ENCODE data around the gene RNPEPL1.

The RNPEPL1 gene

DNA sequence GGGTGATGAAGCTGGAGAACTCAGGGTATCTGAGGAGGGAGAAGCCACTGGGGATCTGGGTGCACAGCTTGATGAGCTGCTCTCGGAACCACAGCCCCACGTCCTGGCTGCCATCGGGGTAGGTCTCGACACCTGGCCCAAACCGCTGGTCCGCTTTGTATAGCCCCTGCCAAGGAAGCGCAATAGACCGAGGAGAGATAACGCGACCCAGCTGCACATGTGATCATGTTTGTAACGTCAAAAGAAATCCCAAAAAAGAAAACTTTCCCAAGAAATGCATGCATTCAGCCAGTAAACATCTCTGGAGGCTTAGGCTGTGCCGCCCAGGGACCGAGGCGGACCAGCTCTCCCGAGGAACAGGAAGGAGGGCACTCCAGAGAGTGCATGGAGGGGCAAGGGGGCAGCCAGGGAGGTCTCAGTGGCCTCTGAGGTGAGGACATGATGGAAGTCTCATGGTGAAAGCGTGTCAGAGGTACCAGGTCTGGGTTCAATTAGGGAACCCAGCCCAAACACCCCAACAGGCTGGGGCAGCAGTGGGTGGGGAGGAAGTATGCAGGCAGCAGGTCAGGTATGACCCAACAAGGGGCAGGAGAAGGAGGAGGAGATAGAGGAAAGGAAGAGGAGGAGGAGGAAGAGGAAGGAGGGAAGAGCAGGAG is 38.8 kb upstream of the RNPEPL1 start:
- no peak for TF ChIP-seq GATA3 (IDR thresholded peaks at IDR 0.05; ENCODE audit: low read depth, low read length)
- no peak for TF ChIP-seq GATA2 (IDR thresholded peaks at IDR 0.05; ENCODE audit: low read depth, low read length)

DNA sequence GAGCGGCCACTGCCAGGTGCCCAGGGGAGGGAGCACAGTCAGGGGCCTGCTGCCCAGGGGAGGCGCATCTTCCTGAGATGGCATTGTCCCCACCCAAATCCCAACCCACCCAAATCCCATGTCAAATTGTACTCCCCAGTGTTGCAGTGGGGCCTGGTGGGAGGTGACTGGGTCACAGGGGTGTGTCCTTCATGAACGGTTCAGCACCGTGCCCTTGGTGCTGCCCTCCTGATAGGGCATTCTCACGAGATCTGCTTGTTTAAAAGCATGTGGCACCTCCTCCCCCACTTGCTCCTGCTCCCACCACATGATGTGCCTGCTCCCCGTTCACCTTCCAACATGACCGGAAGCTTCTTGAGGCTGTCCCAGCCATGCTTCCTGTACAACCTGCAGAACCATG is 38.1 kb upstream of the RNPEPL1 start:
- TF ChIP-seq GATA3 (IDR thresholded peaks at IDR 0.05; ENCODE audit: low read depth, low read length) (no peak), GATA2 (IDR thresholded peaks at IDR 0.05; ENCODE audit: low read depth, low read length) (no peak)

DNA sequence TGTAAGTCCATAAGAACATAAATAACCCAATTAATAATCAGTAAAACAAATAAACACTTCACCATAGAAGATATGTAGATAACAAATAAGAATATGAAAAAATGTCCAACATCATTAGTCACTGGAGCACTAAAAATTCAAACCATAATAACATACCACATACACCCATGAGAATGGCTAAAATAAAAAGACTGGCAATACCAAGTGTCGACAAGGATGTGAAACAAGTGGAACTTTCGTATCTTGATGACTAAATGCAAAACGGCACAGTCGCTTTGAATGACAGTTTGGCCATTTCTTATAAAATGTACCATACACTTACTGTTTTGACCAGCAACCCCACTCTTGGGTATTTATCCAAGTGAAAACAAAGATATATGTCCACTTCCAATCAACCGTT is 37.2 kb upstream of the RNPEPL1 start:
- TF ChIP-seq GATA3 (IDR thresholded peaks at IDR 0.05; ENCODE audit: low read depth, low read length) (no peak), GATA2 (IDR thresholded peaks at IDR 0.05; ENCODE audit: low read depth, low read length) (no peak)

DNA sequence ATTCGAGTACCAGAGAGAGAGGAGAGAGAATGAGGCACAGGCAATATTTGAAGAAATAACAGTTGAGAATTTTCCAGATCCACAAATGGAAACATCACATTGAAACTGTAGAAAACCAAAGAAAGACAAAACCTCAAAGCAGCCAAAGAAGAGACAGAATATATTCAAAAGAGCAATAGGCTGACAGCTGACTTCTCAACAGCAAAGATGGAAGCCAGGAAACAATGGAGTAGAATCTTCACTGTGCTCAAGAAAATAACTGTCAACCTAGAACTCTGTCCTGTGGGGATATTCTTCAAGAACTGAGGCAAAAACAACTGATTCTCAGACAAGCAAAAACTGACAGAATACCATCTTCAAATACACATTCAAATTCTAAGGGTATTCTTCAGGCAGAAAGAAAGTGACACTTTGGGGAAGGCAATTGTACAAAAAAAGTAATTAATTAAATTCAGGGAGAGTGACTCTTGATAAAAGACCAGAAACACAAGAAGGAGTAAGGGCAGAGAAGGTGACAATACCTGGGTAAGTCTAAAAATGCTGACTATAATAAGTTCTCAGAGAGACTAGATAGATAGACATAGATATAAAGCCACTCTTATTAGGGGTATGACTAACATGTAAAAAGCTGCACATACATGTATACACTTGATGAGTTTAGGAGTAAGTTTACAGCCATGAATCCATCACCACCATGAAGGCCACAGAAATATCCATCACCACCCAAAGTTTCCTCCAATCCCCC is 36.1 kb upstream of the RNPEPL1 start:
- no peak for TF ChIP-seq GATA2 (IDR thresholded peaks at IDR 0.05; ENCODE audit: low read depth, low read length)
- TF ChIP-seq GATA3 (IDR thresholded peaks at IDR 0.05; ENCODE audit: low read depth, low read length), result no peak

DNA sequence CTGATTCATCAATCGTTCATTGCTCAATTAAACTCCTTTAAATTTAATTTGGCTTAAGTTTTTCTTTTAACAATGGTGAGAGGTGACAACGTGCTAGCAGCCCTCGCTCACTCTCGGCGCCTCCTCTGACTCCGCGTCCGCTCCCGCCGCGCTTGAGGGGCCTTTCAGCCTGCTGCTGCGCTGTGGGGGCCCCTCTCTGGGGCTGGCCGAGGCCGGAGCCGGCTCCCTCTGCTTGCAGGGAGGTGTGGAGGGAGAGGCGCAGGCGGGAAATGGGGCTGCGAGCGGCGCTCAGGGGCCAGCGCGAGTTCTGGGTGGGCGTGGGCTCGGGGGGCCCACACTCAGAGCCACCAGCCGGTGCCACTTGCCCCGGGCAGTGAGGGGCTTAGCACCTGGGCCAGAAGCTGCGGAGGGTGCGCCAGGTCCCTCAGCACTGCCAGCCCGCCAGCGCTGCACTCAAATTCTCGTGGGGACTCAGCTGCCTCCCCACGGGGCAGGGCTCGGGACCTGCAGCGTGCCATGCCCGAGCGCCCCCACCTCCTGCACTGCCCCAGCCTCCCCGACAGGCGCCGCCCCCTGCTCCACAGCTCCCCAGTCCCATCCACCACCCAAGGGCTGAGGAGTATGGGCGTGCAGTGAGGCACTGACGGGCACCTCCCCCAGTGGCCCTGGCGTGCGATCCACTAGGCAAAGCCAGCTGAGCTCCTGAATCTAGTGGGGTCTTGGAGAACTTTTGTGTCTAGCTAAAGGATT is 30.1 kb upstream of the RNPEPL1 start:
- TF ChIP-seq GATA3 (IDR thresholded peaks at IDR 0.05; ENCODE audit: low read depth, low read length) (no peak), GATA2 (IDR thresholded peaks at IDR 0.05; ENCODE audit: low read depth, low read length) (no peak)

DNA sequence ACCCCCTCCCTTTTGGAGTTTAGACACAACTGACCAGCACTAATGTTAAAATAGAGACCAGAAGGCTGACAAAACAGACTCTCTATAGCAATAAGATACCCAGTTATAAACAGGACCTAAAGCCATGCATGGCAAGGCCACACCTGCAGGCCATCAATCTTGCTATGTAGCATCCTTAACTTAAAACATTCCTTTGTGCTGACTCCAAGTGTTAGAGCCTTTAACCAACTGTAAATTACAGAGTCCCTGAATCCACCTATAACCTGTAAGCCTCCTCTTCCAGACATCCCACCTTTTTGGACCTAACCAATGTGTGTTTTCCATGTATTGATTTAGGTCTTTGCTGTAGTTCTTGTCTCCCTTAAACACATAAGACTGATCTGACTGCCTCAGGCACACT is 28.4 kb upstream of the RNPEPL1 start:
- no peak for TF ChIP-seq GATA2 (IDR thresholded peaks at IDR 0.05; ENCODE audit: low read depth, low read length)
- TF ChIP-seq GATA3 (IDR thresholded peaks at IDR 0.05; ENCODE audit: low read depth, low read length), result no peak

DNA sequence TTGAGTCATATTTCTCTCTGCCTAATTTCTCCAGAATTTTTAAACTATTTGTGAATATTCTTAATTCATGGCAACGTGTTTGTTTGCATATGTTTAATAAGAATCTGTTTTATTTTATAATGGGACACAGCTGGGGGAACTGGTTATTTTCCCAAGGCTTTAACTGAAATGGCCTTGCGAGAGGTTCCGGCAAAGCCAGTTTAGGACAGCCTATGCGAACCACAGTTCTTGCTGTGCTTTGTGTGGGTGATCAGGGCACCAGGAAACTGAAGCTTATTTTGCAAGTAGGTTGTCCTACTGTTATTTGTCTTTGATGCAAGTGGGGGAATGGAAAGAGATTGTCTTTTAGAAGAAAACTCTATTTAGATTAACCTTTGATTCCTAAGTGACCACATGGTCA is 17.0 kb upstream of the RNPEPL1 start:
- no peak for TF ChIP-seq GATA3 (IDR thresholded peaks at IDR 0.05; ENCODE audit: low read depth, low read length)
- no peak for TF ChIP-seq GATA2 (IDR thresholded peaks at IDR 0.05; ENCODE audit: low read depth, low read length)

DNA sequence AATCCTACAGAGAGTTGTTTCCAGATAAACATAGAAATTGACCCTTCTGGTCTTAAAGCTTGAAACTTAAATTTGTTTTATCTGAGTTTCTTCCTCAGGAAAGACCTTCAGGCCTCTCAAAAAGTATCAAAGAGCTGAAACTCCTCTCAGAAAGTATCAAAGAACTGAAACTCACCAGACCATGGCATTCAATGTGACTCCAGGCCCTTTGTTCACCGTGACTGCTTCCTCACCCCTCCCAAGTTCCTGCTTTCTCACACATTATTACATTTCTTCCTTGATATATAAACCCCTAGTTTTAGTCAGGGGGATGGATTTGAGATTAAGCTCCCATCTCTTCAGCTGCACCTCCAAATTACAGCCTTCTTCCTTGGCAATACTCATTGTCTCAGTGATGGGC is 16.5 kb upstream of the RNPEPL1 start:
- TF ChIP-seq GATA3 (IDR thresholded peaks at IDR 0.05; ENCODE audit: low read depth, low read length), result no peak

DNA sequence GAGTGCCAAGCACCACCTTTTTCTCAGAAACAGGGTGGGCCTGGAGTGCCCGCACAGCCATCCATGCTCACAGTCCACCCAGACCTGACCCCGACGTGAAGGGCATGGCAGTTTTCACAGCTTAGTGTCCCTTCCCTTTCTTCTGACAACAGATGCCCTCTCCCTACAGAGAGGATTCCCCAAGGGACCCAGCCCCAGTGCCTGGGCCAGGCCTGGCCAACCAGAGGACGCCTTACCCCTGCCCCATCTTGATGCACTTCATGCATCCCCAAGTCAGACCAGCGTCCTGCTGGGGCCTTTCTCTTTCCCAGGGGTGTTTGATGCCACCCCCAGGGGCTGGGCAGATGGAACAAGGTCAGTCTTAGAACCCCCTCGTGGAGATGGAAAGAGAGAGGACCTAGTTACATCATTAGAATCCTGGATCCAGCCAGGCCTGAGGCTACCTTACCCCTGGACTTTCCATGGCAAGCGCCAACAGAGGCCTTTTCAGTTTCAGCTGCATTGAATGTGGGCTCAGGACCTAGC is 14.3 kb upstream of the RNPEPL1 start:
- TF ChIP-seq GATA2 (IDR thresholded peaks at IDR 0.05; ENCODE audit: low read depth, low read length) (no peak), GATA3 (IDR thresholded peaks at IDR 0.05; ENCODE audit: low read depth, low read length) (no peak)

DNA sequence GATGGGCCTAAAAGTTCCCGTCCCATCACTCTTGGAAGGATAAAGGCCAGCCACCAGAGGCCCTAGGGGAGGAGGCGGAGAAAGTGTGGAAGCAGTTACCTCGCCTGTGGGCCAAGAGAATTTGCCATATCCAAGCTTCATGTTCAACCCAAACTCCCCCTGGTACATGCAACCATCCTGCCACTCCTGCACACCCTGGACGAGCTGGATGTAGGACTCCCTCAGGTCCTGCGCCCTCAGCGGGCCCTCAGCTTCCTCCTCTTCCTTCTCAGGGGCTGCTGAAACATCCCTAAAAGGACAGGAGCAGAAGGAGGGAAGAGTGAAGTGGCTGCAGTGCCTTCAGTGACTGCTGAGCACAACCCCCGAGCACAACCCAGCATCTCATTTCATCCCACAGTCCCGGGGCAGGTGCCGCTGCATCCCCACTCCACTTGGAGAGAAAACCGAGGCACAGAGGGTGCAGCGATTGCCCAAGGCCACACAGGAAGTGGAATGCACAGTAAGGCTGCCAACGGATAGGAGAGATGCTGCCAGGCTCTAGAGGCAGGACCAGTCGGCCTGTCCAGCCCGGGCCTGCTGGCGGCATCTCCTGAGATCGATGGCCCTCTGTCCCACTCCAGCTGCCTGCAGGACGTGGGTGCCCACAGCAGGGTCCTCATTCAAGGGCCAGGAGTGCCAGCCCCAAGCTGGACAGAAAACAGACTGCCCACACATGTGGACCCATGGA is 13.4 kb upstream of the RNPEPL1 start:
- TF ChIP-seq GATA2 (IDR thresholded peaks at IDR 0.05; ENCODE audit: low read depth, low read length), result no peak
- TF ChIP-seq GATA3 (IDR thresholded peaks at IDR 0.05; ENCODE audit: low read depth, low read length), result no peak

DNA sequence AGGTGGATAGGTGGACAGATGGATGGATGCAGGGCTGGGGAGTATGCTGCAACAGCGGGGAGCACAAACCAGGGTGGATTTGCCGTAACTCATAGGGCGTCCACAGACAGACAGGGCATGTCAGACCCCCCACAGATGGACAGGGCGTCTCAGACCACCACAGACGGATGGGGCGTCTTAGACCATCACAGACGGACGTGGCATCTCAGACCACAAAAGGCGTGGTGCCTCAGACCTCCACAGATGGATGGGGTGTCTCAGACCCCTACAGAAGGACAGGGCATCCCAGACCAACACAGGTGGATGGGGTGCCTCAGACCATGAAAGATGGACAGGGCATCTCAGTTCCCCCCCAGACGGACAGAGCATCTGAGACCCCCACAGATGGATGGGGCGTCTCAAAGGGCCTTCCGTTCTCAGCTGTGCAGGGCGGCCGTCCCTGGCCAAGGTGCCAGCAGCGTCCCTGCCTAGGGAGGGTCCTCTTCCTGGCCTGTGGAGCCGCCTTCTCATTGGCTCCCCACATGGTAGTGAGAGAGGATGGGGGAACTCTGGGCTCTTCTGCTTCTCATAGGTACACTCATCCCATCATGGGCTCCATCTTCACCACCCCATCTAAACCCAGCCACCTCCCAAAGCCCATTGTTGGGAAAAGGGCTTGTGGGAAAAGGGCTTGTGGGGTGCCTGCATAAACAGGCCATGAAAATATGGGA is 12.6 kb upstream of the RNPEPL1 start:
- TF ChIP-seq GATA2 (IDR thresholded peaks at IDR 0.05; ENCODE audit: low read depth, low read length), result no peak
- TF ChIP-seq GATA3 (IDR thresholded peaks at IDR 0.05; ENCODE audit: low read depth, low read length), result no peak

DNA sequence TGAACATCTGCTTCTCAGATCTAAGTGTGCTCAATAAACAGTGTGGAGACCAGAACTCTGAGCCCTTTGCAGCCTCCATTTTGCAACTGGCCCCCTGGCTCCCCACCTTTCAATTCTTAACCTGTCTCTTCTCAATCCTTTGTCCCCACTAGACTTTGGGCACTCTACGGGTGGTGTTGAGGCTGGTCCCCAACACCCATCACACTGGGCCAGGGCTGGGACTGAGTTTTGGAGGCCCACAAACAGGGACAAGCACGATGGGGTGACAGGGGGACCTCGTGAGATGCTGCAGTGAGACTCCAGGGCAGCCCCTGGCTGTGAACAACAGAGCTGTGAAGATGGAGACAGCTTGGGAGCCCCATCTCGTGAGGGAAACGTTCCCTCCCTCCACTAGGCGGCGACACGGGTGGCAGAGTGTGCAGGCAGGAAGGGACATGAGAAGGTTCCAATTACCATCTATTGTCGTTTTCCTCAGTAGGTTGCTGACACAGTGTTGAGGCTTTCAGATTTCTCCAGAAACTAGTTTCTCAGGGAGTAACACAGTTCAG is 11.7 kb upstream of the RNPEPL1 start:
- no peak for TF ChIP-seq GATA2 (IDR thresholded peaks at IDR 0.05; ENCODE audit: low read depth, low read length)
- TF ChIP-seq GATA3 (IDR thresholded peaks at IDR 0.05; ENCODE audit: low read depth, low read length), result no peak

DNA sequence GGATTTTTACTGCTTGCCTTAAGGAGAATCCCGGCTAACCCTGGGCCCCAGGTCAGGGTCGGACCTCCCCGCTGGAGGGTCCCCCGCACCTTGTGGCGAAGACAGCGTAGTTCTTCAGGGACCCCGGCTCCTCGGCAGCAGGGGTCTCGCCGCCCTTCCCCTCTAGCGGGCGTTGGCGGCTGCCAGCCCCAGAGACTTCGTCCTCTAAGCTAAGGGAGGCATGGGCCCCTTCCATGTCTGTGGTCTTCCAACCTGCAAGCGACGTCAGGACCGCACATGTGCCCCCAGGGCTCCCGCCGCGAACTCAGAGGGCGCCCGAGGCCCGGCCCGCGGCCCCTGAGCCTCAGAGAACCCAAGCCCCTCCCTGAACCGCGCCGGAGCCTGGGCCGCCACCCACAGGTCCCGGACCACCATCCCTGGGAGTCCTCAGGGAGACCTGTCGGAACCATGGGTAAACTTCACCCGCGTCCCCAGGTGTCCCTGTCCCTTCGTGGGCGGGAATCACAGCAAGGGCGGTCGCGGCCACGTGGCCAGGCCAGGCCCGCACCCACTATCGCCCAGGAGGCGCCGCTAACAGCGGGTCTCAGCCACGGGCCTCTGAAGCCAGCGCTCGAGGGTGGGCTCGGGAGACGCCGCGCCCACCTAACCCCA is 11.1 kb upstream of the RNPEPL1 start:
- TF ChIP-seq GATA3 (IDR thresholded peaks at IDR 0.05; ENCODE audit: low read depth, low read length) (no peak), GATA2 (IDR thresholded peaks at IDR 0.05; ENCODE audit: low read depth, low read length) (no peak)

Data from SH-SY5Y (cell line).